Prostate gland (tissue), 2 donors: ENCODE results near the gene DHX16. TPM values are rescaled to one million over a fixed set of nuclear protein-coding genes. Genes with fewer than 3 reads are reported as not detected.
"Not testable (repeated sequence)": the region's sequence is repeated elsewhere in the genome, so short reads cannot be mapped to it uniquely, and the experiment has no call there.

ENCODE experiments used
- DNase-seq: peaks from one replicate; pipeline ENCODE4 v3.0.0-alpha.2; 2019; ENCODE audit warnings: low spot score
- H3K27ac ChIP-seq, 2 donors: fragments of 200-600 bp; sonication (generic); 2 replicates each; pipeline ENCODE4 v1.5.1; 2017 to 2019
- H3K27me3 ChIP-seq: fragments of 200-600 bp; sonication (generic); replicated peaks from 2 replicates; pipeline ENCODE4 v1.5.1; 2019; ENCODE audit not compliant: insufficient read depth
- H3K36me3 ChIP-seq, 2 donors: fragments of 200-600 bp; sonication (generic); 1 replicate in 1 of 2; 2 replicates in 1 of 2; pipeline versions ENCODE4 v1.5.1 to v1.8.1; 2017 to 2019
- H3K4me1 ChIP-seq: fragments of 200-600 bp; sonication (generic); replicated peaks from 2 replicates; pipeline ENCODE4 v1.5.1; 2019
- H3K4me3 ChIP-seq, 2 donors: fragments of 200-600 bp; sonication (generic); 2 replicates each; pipeline ENCODE4 v1.5.1; 2017 to 2019
- H3K9me3 ChIP-seq: fragments of 200-600 bp; sonication (generic); 2 replicates; pipeline ENCODE4 v1.5.1; 2017
- POLR2A ChIP-seq: fragments of 450-650 bp; IDR thresholded peaks from one replicate; pipeline ENCODE4 v1.6.1; 2016; ENCODE audit warnings: antibody characterized with exemption, mild to moderate bottlenecking
- POLR2AphosphoS5 ChIP-seq: sonication (generic); formaldehyde crosslinking; IDR thresholded peaks from one replicate; pipeline ENCODE4 v1.6.1; 2017; ENCODE audit warnings: antibody characterized with exemption
- WGBS: methylation state at CpG from one replicate; pipeline ENCODE4 v1.1.5; 2018; 5-methylcytosine and 5-hydroxymethylcytosine counted together
- intact Hi-C: fragments of 100-400 bp; cut with DNase I; formaldehyde crosslinking; loops from one replicate; pipeline ENCODE4 v1.14.2; 2022
- total RNA-seq, 2 donors: library from RNA; depleted of rRNA; stranded (reverse); fragments of >200 nt; gene quantifications; one replicate each; pipeline ENCODE4 v1.1.0, GENCODE V29; 2016
- TF ChIP-seq, protein P1 (sequence below), 4 experiments: fragments of 200-600 bp in 2 of 4; fragments of 450-650 bp in 2 of 4; sonication (generic) in 2 of 4; IDR thresholded peaks; 1 replicate in 3 of 4; 2 replicates in 1 of 4; pipeline ENCODE4 v1.5.1; 2016 to 2019; ENCODE audit warnings: antibody characterized with exemption in 4 of 4, mild to moderate bottlenecking in 2 of 4, moderate library complexity in 2 of 4

DHX16 gene
- total RNA-seq, 2 donors from 2014 or later, result 26.4 to 41.0 TPM

DNA sequence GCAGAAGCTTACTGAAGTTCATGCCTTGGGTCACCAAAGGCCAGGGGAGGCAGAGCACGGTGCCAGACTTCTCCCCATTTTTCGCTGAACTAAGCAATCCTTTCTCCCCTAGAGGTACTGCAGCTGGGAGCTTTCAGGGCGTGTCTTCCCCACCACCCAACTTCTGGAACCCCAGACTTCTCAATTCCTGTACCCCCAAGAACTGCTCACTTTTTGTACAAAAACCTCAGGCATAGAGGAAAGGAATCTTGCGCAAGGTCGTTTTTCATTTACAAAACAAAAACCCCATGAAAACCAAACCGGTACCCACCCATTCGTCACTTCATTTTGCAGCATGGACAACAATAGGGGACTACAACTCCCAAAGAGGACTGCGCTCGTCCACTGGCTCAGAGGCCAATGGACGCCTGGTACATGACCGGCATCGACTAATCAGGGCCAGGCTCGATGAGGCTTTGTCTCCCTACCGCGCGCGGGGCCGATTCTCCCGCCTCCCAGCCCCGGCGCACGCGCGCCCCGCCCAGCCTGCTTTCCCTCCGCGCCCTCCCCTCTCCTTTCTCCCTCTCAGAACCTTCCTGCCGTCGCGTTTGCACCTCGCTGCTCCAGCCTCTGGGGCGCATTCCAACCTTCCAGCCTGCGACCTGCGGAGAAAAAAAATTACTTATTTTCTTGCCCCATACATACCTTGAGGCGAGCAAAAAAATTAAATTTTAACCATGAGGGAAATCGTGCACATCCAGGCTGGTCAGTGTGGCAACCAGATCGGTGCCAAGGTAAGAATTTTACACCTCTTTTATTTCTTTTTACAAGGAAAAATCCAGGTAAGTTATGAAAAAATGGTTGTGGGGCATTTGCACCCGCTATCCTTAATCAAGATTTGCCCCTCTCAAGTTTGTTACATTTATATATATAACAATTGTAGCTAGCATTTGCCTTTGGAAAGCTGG, 47.3 kb upstream of the DHX16 start, which contains the start of gene TUBB:
Gene TUBB, plus strand, starts transcription at position 562 of the 947 bp plus-strand sequence. Its CDS starts 155 bp downstream, at position 717.
- peaks cover 9% of the 10 kb centered on the region for H3K4me1 ChIP-seq
- DNase-seq, result peak; percentile 98
- H3K9me3 ChIP-seq, result no peaks in the 10 kb centered on the region
- H3K4me3 ChIP-seq, result peak within 1 kb of the TSS; percentile 60 to 88
- H3K27me3 ChIP-seq, result no peaks in the 10 kb centered on the region
- TF ChIP-seq, protein P1, sequence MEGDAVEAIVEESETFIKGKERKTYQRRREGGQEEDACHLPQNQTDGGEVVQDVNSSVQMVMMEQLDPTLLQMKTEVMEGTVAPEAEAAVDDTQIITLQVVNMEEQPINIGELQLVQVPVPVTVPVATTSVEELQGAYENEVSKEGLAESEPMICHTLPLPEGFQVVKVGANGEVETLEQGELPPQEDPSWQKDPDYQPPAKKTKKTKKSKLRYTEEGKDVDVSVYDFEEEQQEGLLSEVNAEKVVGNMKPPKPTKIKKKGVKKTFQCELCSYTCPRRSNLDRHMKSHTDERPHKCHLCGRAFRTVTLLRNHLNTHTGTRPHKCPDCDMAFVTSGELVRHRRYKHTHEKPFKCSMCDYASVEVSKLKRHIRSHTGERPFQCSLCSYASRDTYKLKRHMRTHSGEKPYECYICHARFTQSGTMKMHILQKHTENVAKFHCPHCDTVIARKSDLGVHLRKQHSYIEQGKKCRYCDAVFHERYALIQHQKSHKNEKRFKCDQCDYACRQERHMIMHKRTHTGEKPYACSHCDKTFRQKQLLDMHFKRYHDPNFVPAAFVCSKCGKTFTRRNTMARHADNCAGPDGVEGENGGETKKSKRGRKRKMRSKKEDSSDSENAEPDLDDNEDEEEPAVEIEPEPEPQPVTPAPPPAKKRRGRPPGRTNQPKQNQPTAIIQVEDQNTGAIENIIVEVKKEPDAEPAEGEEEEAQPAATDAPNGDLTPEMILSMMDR (IDR thresholded peaks at IDR 0.05), result peak in 2 of 4 experiments; percentile 30 to 37
- TF ChIP-seq POLR2AphosphoS5, result peak; percentile 97
- peak; percentile 95 for TF ChIP-seq POLR2A
- H3K27ac ChIP-seq, result peak within 1 kb of the TSS; percentile 88 to 96
- intact Hi-C loops, result loop anchor here (2.0 to 5.0 kb wide), 3 partner anchors 33 to 163 kb away; partner anchors contain the start of genes GNL1, MRPS18B, PPP1R10 and PPP1R18
- WGBS, result under 1% methylated on average over 37 of the region's 38 CpGs
- H3K36me3 ChIP-seq, result peaks cover 0 to 6% of the 10 kb centered on the region in 2 donors

DNA sequence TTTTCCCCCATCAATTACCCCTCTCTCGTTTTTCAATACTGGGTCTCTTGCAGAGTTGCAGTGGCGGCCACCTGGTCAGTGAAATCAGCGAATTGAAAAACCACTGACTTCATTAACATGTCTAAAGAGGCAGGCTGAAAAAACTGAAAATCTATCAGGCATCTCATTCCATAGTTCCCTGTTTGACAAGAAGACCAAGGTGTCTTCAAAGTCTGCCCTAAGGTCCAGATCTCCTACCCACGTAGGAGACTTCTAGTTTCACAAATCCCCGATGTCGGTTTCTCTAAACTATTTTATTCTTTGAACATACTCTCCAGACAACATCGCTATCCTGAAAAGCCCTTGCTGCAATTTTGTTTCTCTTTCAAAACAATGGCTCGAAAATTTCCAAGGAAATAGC, 46.5 kb upstream of the DHX16 start:
- H3K36me3 ChIP-seq, result no peaks in the 10 kb centered on the region
- peak overlapping the region; percentile 88 to 96 for H3K27ac ChIP-seq
- intact Hi-C loops, result no loop called here
- H3K27me3 ChIP-seq, result no peaks in the 10 kb centered on the region
- 22% methylated on average over 8 of the region's 8 CpGs for WGBS
- H3K4me1 ChIP-seq, result peaks cover 9% of the 10 kb centered on the region
- no peak for DNase-seq
- no peaks in the 10 kb centered on the region for H3K9me3 ChIP-seq
- peak overlapping the region; percentile 60 to 88 for H3K4me3 ChIP-seq
- TF ChIP-seq POLR2AphosphoS5 (no peak), POLR2A (no peak)
- TF ChIP-seq, protein P1 (IDR thresholded peaks at IDR 0.05), result no peak

DNA sequence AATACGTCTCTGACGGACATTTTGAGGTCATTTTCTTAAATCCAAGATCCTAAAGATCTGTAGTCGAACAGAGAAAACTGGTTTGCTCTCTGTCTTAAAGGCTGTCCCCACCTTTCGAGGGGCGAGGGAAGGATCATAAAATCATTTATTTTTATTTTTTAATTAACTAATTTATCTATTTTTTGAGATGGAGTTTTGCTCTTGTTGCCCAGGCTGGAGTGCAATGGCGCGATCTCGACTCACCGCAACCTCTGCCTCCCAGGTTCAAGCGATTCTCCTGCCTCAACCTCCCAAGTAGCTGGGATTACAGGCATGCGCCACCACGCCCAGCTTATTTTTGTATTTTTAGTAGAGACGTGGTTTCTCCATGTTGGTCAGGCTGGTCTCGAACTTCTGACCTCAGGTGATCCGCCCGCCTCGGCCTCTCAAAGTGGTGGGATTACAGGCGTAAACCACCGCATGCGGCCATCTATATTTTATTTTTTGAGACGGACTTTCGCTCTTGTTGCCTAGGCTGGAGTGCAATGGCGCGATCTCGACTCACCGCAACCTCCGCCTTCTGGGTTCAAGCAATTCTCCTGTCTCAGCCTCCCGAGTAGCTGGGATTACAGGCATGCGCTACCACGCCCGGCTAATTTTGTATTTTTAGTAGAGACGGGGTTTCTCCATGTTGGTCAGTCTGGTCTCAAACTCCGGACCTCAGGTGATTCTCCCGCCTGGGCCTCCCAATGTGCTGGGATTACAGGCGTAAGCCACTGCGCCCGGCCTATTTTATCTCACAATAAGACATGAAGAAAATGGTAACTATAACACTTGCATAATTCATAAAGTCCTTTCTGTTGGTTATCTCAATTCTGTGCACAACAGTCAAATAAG, 45.3 kb upstream of the DHX16 start:
- H3K36me3 ChIP-seq, H3K9me3 ChIP-seq, intact Hi-C loops, H3K4me1 ChIP-seq, DNase-seq, H3K27me3 ChIP-seq: not testable (repeated sequence)
- Histone ChIP-seq H3K4me3 (peak overlapping the region; percentile 58 to 74), H3K27ac (peak overlapping the region; percentile 71 to 84)
- WGBS, result 73% methylated on average over 37 of the region's 37 CpGs

DNA sequence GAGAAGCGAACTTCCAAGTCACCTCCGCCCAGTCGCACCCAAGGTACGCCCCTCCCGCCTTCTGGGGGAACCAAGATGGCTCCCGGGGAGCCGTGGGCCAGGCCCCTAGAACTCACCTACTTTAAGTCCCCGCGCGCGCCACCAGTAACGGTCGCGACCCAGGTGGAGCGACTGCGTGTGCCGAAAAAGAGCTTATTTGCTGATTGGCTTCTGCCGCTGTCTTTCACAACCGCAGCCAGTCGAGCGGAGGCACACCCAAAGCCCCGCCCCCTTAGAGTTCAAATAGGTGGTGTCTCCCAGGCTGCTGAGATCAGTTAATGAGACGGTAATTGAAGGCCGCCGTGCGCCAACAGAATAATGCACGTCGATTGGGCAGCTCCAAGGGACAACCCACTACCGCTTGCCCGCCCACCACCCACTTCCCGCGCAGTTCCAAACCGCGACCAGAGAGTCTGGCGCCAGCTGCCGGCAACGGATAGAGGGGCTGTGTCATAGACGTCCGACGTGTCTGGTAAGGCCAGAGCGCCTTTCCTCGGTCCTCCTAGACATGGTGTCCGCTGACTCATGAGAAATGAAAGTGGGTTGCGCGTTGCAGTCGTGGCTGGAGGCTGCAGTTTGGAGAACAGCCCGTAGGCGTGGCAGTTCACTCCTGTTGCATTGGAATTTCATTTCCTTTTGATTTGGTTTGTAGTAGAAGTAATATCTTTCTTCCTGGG, 44.5 kb upstream of the DHX16 start, which contains the start of gene MDC1:
Gene MDC1, minus strand, starts transcription at position 153 of the 716 bp plus-strand sequence. CDS start 2,106 bp downstream, outside the sequence.
- intact Hi-C loops, result no loop called here
- no peaks in the 10 kb centered on the region for H3K27me3 ChIP-seq
- H3K27ac ChIP-seq, result peak within 1 kb of the TSS; percentile 84 to 90
- peak; percentile 100 for DNase-seq
- H3K4me1 ChIP-seq, result peaks cover 8% of the 10 kb centered on the region
- under 1% methylated on average over 45 of the region's 48 CpGs for WGBS
- TF ChIP-seq POLR2A (peak; percentile 89), POLR2AphosphoS5 (peak; percentile 99)
- TF ChIP-seq, protein P1 (IDR thresholded peaks at IDR 0.05), result peak in 3 of 4 experiments; percentile 16 to 68 (median 59)
- no peaks in the 10 kb centered on the region for H3K9me3 ChIP-seq
- H3K4me3 ChIP-seq, result peak within 1 kb of the TSS; percentile 58 to 74
- peaks cover 0 to 4% of the 10 kb centered on the region in 2 donors for H3K36me3 ChIP-seq
